ENCODE data around the gene TGM2. TPM values are rescaled to one million over a fixed set of nuclear protein-coding genes. Genes with fewer than 3 reads are reported as not detected.

The TGM2 gene
- total and polyA plus RNA-seq, 9 of the 15 experiments (the other 6 are each of a cell fraction or from before 2014, with no cell fraction given) = 5.5 to 78.5 (median 37.6) TPM

- TF ChIP-seq GATA2 (CRISPR knock-in tag; IDR thresholded peaks at IDR 0.05) = peak; percentile 45; the same call in 1 of the 2 replicates
- no peak for TF ChIP-seq CHD1 (IDR thresholded peaks at IDR 0.05; ENCODE audit: low read length)
Measured at GRCh38 chr20:38084425-38084951, 80.6 kb downstream of the TGM2 start (continued).

GRCh38 chr20:38083338-38084048 is 81.6 kb downstream of the TGM2 start:
- FAIRE-seq (no peak), DNase-seq (ENCODE audit: extremely low read depth in 1 of 4, low spot score in 3 of 4) (peak in 2 of 4 experiments; percentile 43 to 64), ATAC-seq (peak; percentile 79)
- Histone ChIP-seq H3K79me2 (ENCODE audit: control insufficient read depth, insufficient read depth, low read length) (peaks cover 28% of the 10 kb centered on the region), H3K9me3 (replicated peaks; ENCODE audit: control insufficient read depth, insufficient read depth, low read depth, low read length) (no peaks in the 10 kb centered on the region), H3K36me3 (ENCODE audit: control insufficient read depth, insufficient read depth, low read length) (peaks cover 62% of the 10 kb centered on the region), H3K27me3 (ENCODE audit: control insufficient read depth in 2 of 2, insufficient read depth in 2 of 2, low read length in 2 of 2) (no peaks in the 10 kb centered on the region), H2AFZ (ENCODE audit: low read depth, low read length) (no peak overlapping the region), H3K9me1 (ENCODE audit: control insufficient read depth, insufficient read depth, low read length) (no peaks in the 10 kb centered on the region), H3K4me3 (no peak overlapping the region), H3K4me2 (ENCODE audit: insufficient read depth, low read length) (peak overlapping the region; percentile 53; the same call in 1 of the 2 replicates), H3K9ac (ENCODE audit: insufficient read depth in 1 of 2, low read depth in 2 of 2, low read length in 2 of 2) (peak overlapping the region in 1 of 2 experiments; percentile 32; a peak in 2 of 4 replicates), H3K4me1 (replicated peaks in 1 of 2; ENCODE audit: control insufficient read depth in 2 of 2, insufficient read depth in 2 of 2, low read length in 2 of 2) (peaks cover 14 to 24% of the 10 kb centered on the region in 2 experiments), H4K20me1 (replicated peaks; ENCODE audit: control insufficient read depth, insufficient read depth, low read length) (peaks cover 7% of the 10 kb centered on the region), H3K27ac (ENCODE audit: extremely low read depth, low read depth, low read length) (peak overlapping the region; percentile 66)
- 50% methylated on average over 12 of the region's 12 CpGs for WGBS (ENCODE audit: insufficient coverage, low coverage, missing lambda C conversion rate)
- ChIA-PET POLR2A (interaction anchor here (0.9 to 2.7 kb wide), 3 partner anchors 10 to 40 kb away, joined by 4 to 9 read pairs (median 7); no protein-coding TSS in a partner anchor), CTCF (ENCODE audit: low intra/inter-chr PET ratio) (no interaction called here)
- intact Hi-C loops (cut with micrococcal nuclease) (no loop called here), in situ Hi-C loops (cut with MboI) (no loop called here)
- BruUV-seq (replicated peaks) = no TSS peak
- no peak for TF ChIP-seq ZNF655 (CRISPR knock-in tag; IDR thresholded peaks at IDR 0.05)
- peak; percentile 81 for TF ChIP-seq CREB1 (IDR thresholded peaks at IDR 0.05)
- TF ChIP-seq CREB1 (CRISPR knock-in tag; IDR thresholded peaks at IDR 0.05) = no peak
- TF ChIP-seq SP2 (IDR thresholded peaks at IDR 0.05; ENCODE audit: extremely low read depth, low read depth, low read length, poor library complexity, severe bottlenecking) = no peak
- peak; percentile 60; the same call in 1 of the 2 replicates for TF ChIP-seq FOSL1 (tag; conservative IDR thresholded peaks at IDR 0.05)
- 0 out of 2 replicates have a peak, but pooled peaks have one; percentile 8 for TF ChIP-seq CXXC5 (CRISPR knock-in tag; IDR thresholded peaks at IDR 0.05)
- TF ChIP-seq ATF1 (CRISPR knock-in tag; IDR thresholded peaks at IDR 0.05) = no peak
- TF ChIP-seq ATF1 (tag; IDR thresholded peaks at IDR 0.05) = 0 out of 2 replicates have a peak, but pooled peaks have one; percentile 40
- TF ChIP-seq SRSF1 (IDR thresholded peaks at IDR 0.05; ENCODE audit: low read depth, low read length) = no peak
- TF ChIP-seq DACH1 (IDR thresholded peaks at IDR 0.05; ENCODE audit: partially characterized antibody) = no peak
- peak; percentile 30; the same call in 1 of the 2 replicates for TF ChIP-seq PKNOX1 (IDR thresholded peaks at IDR 0.05)
- no peak for TF ChIP-seq CCNT2 (IDR thresholded peaks at IDR 0.05; ENCODE audit: borderline replicate concordance, extremely low read depth, insufficient read length, low read depth, low read length)
- no peak for TF ChIP-seq HIVEP1 (CRISPR knock-in tag; IDR thresholded peaks at IDR 0.05)
- TF ChIP-seq MNT (conservative IDR thresholded peaks at IDR 0.05) = no peak
- no peak for TF ChIP-seq RFX1 (IDR thresholded peaks at IDR 0.05)
